ENCODE data around the gene NEK1.

DNA sequence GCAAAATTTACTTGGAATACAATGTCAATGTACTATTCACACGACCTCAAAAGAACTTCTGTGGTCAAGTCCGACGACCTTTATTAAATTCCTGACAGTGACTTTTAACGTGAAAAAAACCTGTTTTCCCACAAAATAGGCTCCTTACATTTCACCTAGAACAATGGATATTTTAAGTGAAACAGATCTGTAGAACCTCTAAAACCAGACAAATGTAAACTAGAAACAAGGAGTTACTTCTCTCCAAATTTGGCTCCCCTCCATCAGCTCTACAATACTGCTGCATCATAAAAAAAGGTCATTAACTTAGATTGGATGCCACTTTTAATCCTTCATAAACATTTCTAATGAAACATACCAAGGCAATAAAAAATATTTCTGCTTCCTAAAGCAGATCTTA lies 1.2 kb downstream of the NEK1 start:
- no peak for TF ChIP-seq POLR2AphosphoS5 (IDR thresholded peaks at IDR 0.05; ENCODE audit: low read depth, low read length)
- no peak for TF ChIP-seq TAF1 (IDR thresholded peaks at IDR 0.05; ENCODE audit: borderline replicate concordance, insufficient read depth, low read length)
- TF ChIP-seq, protein P1, sequence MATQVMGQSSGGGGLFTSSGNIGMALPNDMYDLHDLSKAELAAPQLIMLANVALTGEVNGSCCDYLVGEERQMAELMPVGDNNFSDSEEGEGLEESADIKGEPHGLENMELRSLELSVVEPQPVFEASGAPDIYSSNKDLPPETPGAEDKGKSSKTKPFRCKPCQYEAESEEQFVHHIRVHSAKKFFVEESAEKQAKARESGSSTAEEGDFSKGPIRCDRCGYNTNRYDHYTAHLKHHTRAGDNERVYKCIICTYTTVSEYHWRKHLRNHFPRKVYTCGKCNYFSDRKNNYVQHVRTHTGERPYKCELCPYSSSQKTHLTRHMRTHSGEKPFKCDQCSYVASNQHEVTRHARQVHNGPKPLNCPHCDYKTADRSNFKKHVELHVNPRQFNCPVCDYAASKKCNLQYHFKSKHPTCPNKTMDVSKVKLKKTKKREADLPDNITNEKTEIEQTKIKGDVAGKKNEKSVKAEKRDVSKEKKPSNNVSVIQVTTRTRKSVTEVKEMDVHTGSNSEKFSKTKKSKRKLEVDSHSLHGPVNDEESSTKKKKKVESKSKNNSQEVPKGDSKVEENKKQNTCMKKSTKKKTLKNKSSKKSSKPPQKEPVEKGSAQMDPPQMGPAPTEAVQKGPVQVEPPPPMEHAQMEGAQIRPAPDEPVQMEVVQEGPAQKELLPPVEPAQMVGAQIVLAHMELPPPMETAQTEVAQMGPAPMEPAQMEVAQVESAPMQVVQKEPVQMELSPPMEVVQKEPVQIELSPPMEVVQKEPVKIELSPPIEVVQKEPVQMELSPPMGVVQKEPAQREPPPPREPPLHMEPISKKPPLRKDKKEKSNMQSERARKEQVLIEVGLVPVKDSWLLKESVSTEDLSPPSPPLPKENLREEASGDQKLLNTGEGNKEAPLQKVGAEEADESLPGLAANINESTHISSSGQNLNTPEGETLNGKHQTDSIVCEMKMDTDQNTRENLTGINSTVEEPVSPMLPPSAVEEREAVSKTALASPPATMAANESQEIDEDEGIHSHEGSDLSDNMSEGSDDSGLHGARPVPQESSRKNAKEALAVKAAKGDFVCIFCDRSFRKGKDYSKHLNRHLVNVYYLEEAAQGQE (IDR thresholded peaks at IDR 0.05; ENCODE audit: insufficient read depth in 1 of 2, low read depth in 2 of 2, low read length in 2 of 2), result no peak
- no peak for TF ChIP-seq SIN3A (IDR thresholded peaks at IDR 0.05; ENCODE audit: borderline replicate concordance, insufficient read depth, low read length)
- TF ChIP-seq FOXP2 (optimal IDR thresholded peaks at IDR 0.05; ENCODE audit: borderline replicate concordance, extremely low read depth, extremely low read length, insufficient read depth), result no peak

Measured in PFSK-1 (cell line).